Upper lobe of left lung (tissue), 6 donors: ENCODE results near the gene PDC. TPM values are rescaled to one million over a fixed set of nuclear protein-coding genes. Genes with fewer than 3 reads are reported as not detected.

Source experiments
- ATAC-seq, 2 donors: fragments of 200-7000 bp; cut with Tn5 transposase; one replicate each; pipeline ENCODE4 v1.9.1; 2022; ENCODE audit warnings: mild to moderate bottlenecking in 2 of 2, moderate library complexity in 2 of 2; ENCODE audit not compliant: low FRiP score in 2 of 2
- DNase-seq, 2 donors: peaks; one replicate each; pipeline ENCODE4 v3.0.0-alpha.2; 2019 to 2020
- H3K27ac ChIP-seq, 4 donors: fragments of 200-600 bp; sonication (generic); one replicate each; pipeline ENCODE4 v1.5.1; 2016 to 2019
- H3K27me3 ChIP-seq, 4 donors: fragments of 200-600 bp; sonication (generic); one replicate each; pipeline ENCODE4 v1.5.1; 2017 to 2019
- H3K36me3 ChIP-seq, 4 donors: fragments of 200-600 bp; sonication (generic); one replicate each; pipeline ENCODE4 v1.5.1; 2016 to 2019
- H3K4me1 ChIP-seq, 4 donors: fragments of 200-600 bp; sonication (generic); one replicate each; pipeline ENCODE4 v1.5.1; 2018 to 2019
- H3K4me3 ChIP-seq, 4 donors: fragments of 200-600 bp; sonication (generic); one replicate each; pipeline ENCODE4 v1.5.1; 2017 to 2019; ENCODE audit warnings: mild to moderate bottlenecking in 2 of 4, moderate library complexity in 1 of 4
- H3K9me3 ChIP-seq, 4 donors: fragments of 200-600 bp; sonication (generic); one replicate each; pipeline ENCODE4 v1.5.1; 2018 to 2019
- EP300 ChIP-seq, 4 donors: sonication (generic); formaldehyde crosslinking; IDR thresholded peaks; one replicate each; pipeline ENCODE4 v1.5.1; 2017; ENCODE audit warnings: antibody characterized with exemption in 4 of 4, control low read depth in 2 of 4
- POLR2A ChIP-seq, 4 donors: fragments of 450-650 bp; IDR thresholded peaks; one replicate each; pipeline ENCODE4 v1.5.1; 2016 to 2017; ENCODE audit warnings: antibody characterized with exemption in 4 of 4, mild to moderate bottlenecking in 2 of 4
- POLR2AphosphoS5 ChIP-seq, 2 donors: sonication (generic); formaldehyde crosslinking; IDR thresholded peaks; one replicate each; pipeline ENCODE4 v1.5.1; 2017; ENCODE audit warnings: antibody characterized with exemption in 2 of 2
- WGBS, 2 donors: methylation state at CpG; one replicate each; pipeline ENCODE4 v1.1.5; 2017 to 2018; 5-methylcytosine and 5-hydroxymethylcytosine counted together
- total RNA-seq, 6 donors: library from RNA; depleted of rRNA in 4 of 6; stranded (reverse); fragments of >200 nt in 4 of 6; gene quantifications; one replicate each; pipeline versions ENCODE4 v1.1.0 to v1.2.1, GENCODE V29; 2016 to 2021
- TF ChIP-seq, protein P1 (sequence below), 6 experiments: fragments of 450-650 bp in 4 of 6; fragments of 200-600 bp in 2 of 6; sonication (generic) in 2 of 6; IDR thresholded peaks; one replicate each; pipeline ENCODE4 v1.5.1; 2016 to 2019; ENCODE audit warnings: antibody characterized with exemption in 6 of 6
- donor health status: DM: no; HTN: no; CAD: no; lungs with moderate emphysema.
- donor health status: DM: no; HTN: yes; CAD: no; lungs with severe emphysema.

Gene PDC
- total RNA-seq, 6 donors from 2014 or later = not detected

DNA sequence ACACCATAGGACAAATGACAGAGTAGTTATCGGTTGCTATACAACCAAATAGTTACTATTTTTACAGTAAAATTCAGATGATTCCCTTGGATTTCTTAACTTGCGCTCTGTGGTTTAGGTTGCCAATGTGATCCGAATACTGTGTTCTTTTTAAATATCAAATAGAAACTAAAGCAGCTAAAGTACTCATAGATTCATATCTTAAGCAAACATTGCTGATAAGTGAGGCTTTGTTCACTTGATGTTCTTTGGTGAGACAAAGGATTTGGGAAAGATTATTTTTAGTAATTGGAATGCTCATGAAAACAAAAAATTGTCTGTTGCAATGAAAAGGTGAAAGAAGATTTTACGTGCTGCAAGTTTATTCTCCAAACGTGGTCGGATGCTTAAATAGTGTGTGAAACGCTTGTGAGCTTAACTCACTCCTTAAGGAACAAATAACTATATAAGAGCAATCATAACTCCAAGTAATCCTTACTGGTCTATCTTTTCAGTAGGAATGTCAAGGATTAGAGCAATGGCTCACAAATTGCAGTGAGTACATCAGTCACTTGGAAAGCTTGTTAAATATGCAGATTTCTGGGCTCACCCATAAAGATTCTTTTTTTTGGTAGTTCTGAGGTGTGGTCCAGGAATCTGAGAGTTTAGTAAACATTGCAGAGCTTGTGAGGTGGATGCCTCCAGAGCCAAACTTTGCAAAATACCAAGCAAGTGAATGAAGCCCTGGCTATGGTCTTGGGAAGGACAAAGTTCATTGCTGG lies 31.8 kb upstream of the PDC start:
- WGBS, 2 donors = 60 to 61% methylated on average over 7 of the region's 7 CpGs
- peak overlapping the region in 3 of 4 donors; percentile 22 to 52 (median 44) for H3K27ac ChIP-seq
- peak; percentile 16 to 70 for ATAC-seq

DNA sequence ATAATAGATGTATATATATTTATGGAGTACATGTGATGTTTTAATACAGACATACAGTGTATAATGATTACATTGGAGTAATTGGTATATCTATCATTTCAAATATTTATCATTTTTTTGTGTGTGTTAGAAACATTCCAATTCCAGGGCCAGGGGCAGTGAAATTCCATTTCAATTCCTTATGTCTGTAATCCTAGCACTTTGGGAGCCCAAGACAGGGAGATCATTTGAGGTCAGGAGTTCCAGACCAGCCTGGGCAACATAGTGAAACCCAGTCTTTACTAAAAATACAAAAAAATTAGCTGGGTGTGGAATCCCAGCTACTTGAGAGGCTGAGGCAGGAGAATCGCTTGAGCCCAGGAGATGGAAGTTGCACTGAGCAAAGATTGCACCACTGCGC lies 30.4 kb upstream of the PDC start:
- ATAC-seq (no peak), DNase-seq (no peak)
- Histone ChIP-seq H3K27me3 (no peaks in the 10 kb centered on the region), H3K4me3 (no peak overlapping the region), H3K36me3 (no peaks in the 10 kb centered on the region), H3K9me3 (no peaks in the 10 kb centered on the region), H3K4me1 (peaks cover 0 to 8% (median 0%) of the 10 kb centered on the region in 4 donors), H3K27ac (no peak overlapping the region)
- TF ChIP-seq, protein P1, sequence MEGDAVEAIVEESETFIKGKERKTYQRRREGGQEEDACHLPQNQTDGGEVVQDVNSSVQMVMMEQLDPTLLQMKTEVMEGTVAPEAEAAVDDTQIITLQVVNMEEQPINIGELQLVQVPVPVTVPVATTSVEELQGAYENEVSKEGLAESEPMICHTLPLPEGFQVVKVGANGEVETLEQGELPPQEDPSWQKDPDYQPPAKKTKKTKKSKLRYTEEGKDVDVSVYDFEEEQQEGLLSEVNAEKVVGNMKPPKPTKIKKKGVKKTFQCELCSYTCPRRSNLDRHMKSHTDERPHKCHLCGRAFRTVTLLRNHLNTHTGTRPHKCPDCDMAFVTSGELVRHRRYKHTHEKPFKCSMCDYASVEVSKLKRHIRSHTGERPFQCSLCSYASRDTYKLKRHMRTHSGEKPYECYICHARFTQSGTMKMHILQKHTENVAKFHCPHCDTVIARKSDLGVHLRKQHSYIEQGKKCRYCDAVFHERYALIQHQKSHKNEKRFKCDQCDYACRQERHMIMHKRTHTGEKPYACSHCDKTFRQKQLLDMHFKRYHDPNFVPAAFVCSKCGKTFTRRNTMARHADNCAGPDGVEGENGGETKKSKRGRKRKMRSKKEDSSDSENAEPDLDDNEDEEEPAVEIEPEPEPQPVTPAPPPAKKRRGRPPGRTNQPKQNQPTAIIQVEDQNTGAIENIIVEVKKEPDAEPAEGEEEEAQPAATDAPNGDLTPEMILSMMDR (IDR thresholded peaks at IDR 0.05) = no peak
- TF ChIP-seq POLR2A (IDR thresholded peaks at IDR 0.05) (no peak), EP300 (IDR thresholded peaks at IDR 0.05) (no peak), POLR2AphosphoS5 (IDR thresholded peaks at IDR 0.05) (no peak)
- 92 to 93% methylated on average over 2 of the region's 2 CpGs for WGBS, 2 donors

More for the DNA sequence above, 31.8 kb upstream of the PDC start:
- H3K4me1 ChIP-seq = peaks cover 0 to 8% (median 0%) of the 10 kb centered on the region in 4 donors
- no peaks in the 10 kb centered on the region for H3K9me3 ChIP-seq
- TF ChIP-seq, protein P1 (IDR thresholded peaks at IDR 0.05) = no peak
- TF ChIP-seq POLR2AphosphoS5 (IDR thresholded peaks at IDR 0.05) (no peak), EP300 (IDR thresholded peaks at IDR 0.05) (no peak), POLR2A (IDR thresholded peaks at IDR 0.05) (no peak)
- DNase-seq = no peak
- H3K4me3 ChIP-seq = no peak overlapping the region
- no peaks in the 10 kb centered on the region for H3K36me3 ChIP-seq
- H3K27me3 ChIP-seq = no peaks in the 10 kb centered on the region

GRCh38 chr1:186487163-186487562 lies 26.2 kb upstream of the PDC start:
- WGBS, 2 donors = 95 to 97% methylated on average over 2 of the region's 2 CpGs
- TF ChIP-seq EP300 (IDR thresholded peaks at IDR 0.05) (no peak), POLR2AphosphoS5 (IDR thresholded peaks at IDR 0.05) (no peak), POLR2A (IDR thresholded peaks at IDR 0.05) (no peak)
- TF ChIP-seq, protein P1 (IDR thresholded peaks at IDR 0.05) = no peak
- Histone ChIP-seq H3K9me3 (no peaks in the 10 kb centered on the region), H3K4me1 (no peaks in the 10 kb centered on the region), H3K4me3 (no peak overlapping the region), H3K36me3 (no peaks in the 10 kb centered on the region), H3K27me3 (no peaks in the 10 kb centered on the region), H3K27ac (no peak overlapping the region)
- ATAC-seq (no peak), DNase-seq (no peak)

DNA sequence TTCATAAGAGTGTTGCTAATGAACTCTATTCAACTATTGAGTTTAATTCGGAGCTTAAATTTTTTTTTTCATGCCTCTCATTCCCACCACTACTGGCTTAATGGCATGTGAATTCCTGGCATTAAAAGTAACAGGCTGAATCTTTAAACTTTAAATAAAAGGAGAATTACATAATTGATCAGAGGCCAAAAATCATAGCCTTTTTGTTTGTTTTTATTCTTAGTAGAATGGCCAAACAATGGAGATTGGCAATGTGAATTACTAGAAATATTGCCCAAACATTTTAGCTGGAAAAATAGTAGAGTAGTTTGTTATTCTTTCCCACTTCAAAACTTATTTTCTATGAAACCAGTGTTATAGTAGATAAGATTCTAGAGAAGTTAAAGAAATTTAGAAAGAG lies 25.1 kb upstream of the PDC start:
- WGBS, 2 donors = 68 to 69% methylated on average over 1 of the region's 1 CpG
- Histone ChIP-seq H3K4me1 (no peaks in the 10 kb centered on the region), H3K27ac (no peak overlapping the region), H3K9me3 (no peaks in the 10 kb centered on the region), H3K36me3 (no peaks in the 10 kb centered on the region), H3K4me3 (no peak overlapping the region), H3K27me3 (no peaks in the 10 kb centered on the region)
- TF ChIP-seq POLR2A (IDR thresholded peaks at IDR 0.05) (no peak), POLR2AphosphoS5 (IDR thresholded peaks at IDR 0.05) (no peak), EP300 (IDR thresholded peaks at IDR 0.05) (no peak)
- TF ChIP-seq, protein P1 (IDR thresholded peaks at IDR 0.05) = no peak
- ATAC-seq = no peak
- no peak for DNase-seq

GRCh38 chr1:186483561-186483960 lies 22.6 kb upstream of the PDC start:
- no peak overlapping the region for H3K4me3 ChIP-seq
- DNase-seq (no peak), ATAC-seq (no peak)
- no peaks in the 10 kb centered on the region for H3K27me3 ChIP-seq
- WGBS, 2 donors = 44 to 52% methylated on average over 2 of the region's 2 CpGs
- no peaks in the 10 kb centered on the region for H3K4me1 ChIP-seq
- H3K36me3 ChIP-seq = no peaks in the 10 kb centered on the region
- no peak overlapping the region for H3K27ac ChIP-seq
- H3K9me3 ChIP-seq = no peaks in the 10 kb centered on the region
- TF ChIP-seq, protein P1 (IDR thresholded peaks at IDR 0.05) = no peak
- TF ChIP-seq POLR2AphosphoS5 (IDR thresholded peaks at IDR 0.05) (no peak), POLR2A (IDR thresholded peaks at IDR 0.05) (no peak), EP300 (IDR thresholded peaks at IDR 0.05) (no peak)
